Measurements from ENCODE around the gene CTNNBL1.

GRCh38 chr20:37677969-37678861 lies 15.6 kb upstream of the CTNNBL1 start:
- no peak for TF ChIP-seq POLR2A (IDR thresholded peaks at IDR 0.05)
- TF ChIP-seq CTCF (IDR thresholded peaks at IDR 0.05), result no peak
- TF ChIP-seq POLR2AphosphoS5 (IDR thresholded peaks at IDR 0.05), result no peak

All from stomach (tissue), 4 donors.